GM04503 (cell line): Measurements from ENCODE around the gene ODAM.
"Not testable (repeated sequence)": the region's sequence is repeated elsewhere in the genome, so short reads cannot be mapped to it uniquely, and the experiment has no call there.

Source experiments
- DNase-seq: peaks from one replicate; pipeline ENCODE4 v3.0.0-alpha.2; 2012; ENCODE audit warnings: low read depth

The ODAM gene

DNA sequence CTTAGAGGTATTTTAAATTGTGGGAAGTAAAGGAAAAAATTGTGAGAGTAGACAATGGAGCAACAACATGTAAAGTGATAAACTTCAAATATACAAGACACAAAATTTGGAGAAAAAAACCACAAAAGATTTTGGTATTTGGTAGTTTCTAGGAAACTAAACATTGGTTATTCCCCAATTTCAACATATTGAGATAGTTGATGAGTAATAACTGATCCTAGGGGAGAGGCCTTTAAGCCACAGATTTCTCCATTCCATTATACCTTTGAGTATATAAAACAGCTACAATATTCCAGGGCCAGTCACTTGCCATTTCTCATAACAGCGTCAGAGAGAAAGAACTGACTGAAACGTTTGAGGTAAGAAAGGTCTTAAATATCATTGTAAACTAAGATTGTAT, 30.3 kb downstream of the ODAM start, which contains the start of gene FDCSP:
Gene FDCSP (plus strand): TSS at position 301 of the 400 bp plus-strand sequence. CDS start 5,071 bp downstream, outside the sequence.
- no peak for DNase-seq

GRCh38 chr4:70236125-70236524, 40.6 kb downstream of the ODAM start:
- DNase-seq = no peak

GRCh38 chr4:70239131-70239883, 43.8 kb downstream of the ODAM start:
- no peak for DNase-seq

GRCh38 chr4:70239884-70240591, 44.5 kb downstream of the ODAM start:
- DNase-seq = no peak

DNA sequence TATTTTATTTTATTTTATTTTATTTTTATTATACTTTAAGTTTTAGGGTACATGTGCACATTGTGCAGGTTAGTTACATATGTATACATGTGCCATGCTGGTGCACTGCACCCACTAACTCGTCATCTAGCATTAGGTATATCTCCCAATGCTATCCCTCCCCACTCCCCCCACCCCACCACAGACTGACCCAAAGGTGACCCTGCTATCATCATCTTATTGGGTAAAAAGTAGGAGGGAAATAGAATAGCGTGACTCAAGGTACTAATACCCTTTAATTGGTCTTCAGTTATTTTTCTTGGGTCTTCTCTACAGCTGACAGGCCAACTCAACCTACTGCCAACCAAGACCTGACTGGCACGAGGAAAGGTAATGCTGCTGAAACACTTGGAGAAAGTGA, 46.8 kb downstream of the ODAM start, which contains the start of gene CSN3:
Gene CSN3 (plus strand): TSS at position 301 of the 400 bp plus-strand sequence. CDS start 2,223 bp downstream, outside the sequence.
- not testable (repeated sequence) for DNase-seq

- DNase-seq = no peak
Measured at GRCh38 chr4:70243091-70243490, 47.6 kb downstream of the ODAM start.

GRCh38 chr4:70251250-70251944, 55.9 kb downstream of the ODAM start:
- DNase-seq = no peak

DNA sequence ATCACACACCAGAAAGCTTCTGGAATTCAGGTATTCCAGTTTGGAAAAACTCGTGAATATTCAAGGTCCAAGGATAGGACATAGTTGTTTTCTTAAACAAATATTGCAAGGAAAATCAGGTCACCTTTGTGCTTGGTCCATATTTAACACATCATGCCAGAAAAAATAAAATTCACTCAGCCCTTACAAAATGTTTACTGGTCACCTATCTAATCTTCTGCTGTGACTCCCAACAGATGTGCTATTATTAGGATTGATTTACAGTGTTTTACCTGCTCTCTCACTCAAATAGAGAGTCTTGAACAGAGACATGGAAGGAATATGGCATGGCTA, 56.4 kb downstream of the ODAM start:
- DNase-seq = no peak
